Measurements from ENCODE around the gene GOLT1B.

- no peak for TF ChIP-seq POLR2A (IDR thresholded peaks at IDR 0.05; ENCODE audit: control extremely low read depth in 1 of 2, low read depth in 2 of 2, low read length in 2 of 2)
- TF ChIP-seq CHD1 (IDR thresholded peaks at IDR 0.05; ENCODE audit: low read depth, low read length) = no peak
- no peak for TF ChIP-seq SUZ12 (IDR thresholded peaks at IDR 0.05; ENCODE audit: low read length)
- TF ChIP-seq EP300 (IDR thresholded peaks at IDR 0.05; ENCODE audit: borderline replicate concordance in 1 of 2, low read depth in 2 of 2, low read length in 2 of 2) = no peak
- no peak for TF ChIP-seq TAF7 (optimal IDR thresholded peaks at IDR 0.05; ENCODE audit: borderline replicate concordance, low read depth, low read length)
- TF ChIP-seq, protein P1, sequence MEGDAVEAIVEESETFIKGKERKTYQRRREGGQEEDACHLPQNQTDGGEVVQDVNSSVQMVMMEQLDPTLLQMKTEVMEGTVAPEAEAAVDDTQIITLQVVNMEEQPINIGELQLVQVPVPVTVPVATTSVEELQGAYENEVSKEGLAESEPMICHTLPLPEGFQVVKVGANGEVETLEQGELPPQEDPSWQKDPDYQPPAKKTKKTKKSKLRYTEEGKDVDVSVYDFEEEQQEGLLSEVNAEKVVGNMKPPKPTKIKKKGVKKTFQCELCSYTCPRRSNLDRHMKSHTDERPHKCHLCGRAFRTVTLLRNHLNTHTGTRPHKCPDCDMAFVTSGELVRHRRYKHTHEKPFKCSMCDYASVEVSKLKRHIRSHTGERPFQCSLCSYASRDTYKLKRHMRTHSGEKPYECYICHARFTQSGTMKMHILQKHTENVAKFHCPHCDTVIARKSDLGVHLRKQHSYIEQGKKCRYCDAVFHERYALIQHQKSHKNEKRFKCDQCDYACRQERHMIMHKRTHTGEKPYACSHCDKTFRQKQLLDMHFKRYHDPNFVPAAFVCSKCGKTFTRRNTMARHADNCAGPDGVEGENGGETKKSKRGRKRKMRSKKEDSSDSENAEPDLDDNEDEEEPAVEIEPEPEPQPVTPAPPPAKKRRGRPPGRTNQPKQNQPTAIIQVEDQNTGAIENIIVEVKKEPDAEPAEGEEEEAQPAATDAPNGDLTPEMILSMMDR (IDR thresholded peaks at IDR 0.05; ENCODE audit: control extremely low read depth in 1 of 3, insufficient read depth in 1 of 3, low read depth in 1 of 3, low read length in 3 of 3) = no peak
- no peak for TF ChIP-seq EZH2 (IDR thresholded peaks at IDR 0.05; ENCODE audit: low read depth, low read length, severe bottlenecking)
- no peak for TF ChIP-seq ASH2L (IDR thresholded peaks at IDR 0.05; ENCODE audit: low read length)
- TF ChIP-seq TCF12 (IDR thresholded peaks at IDR 0.05; ENCODE audit: low read depth, low read length) = no peak
- TF ChIP-seq RAD21 (IDR thresholded peaks at IDR 0.05 in 1 of 2, conservative IDR thresholded peaks at IDR 0.05 in 1 of 2; ENCODE audit: low read depth in 2 of 2, low read length in 2 of 2) = no peak
- no peak for TF ChIP-seq KDM5A (IDR thresholded peaks at IDR 0.05; ENCODE audit: low read length)
These were observed 45.3 kb upstream of the GOLT1B start for GRCh38 chr12:21456291-21456780.

All from H1 (cell line).